Hematopoietic multipotent progenitor cell treated with erythropoietin and hydrocortisone succinate and interleukin-3 and kit ligand, for 17 days (in vitro differentiated cells): Measurements from ENCODE around the gene NUFIP1.
"Not testable (repeated sequence)": the region's sequence is repeated elsewhere in the genome, so short reads cannot be mapped to it uniquely, and the experiment has no call there.

Experiments used
- DNase-seq: peaks from one replicate; pipeline ENCODE4 v3.0.0-alpha.2; 2015; ENCODE audit warnings: low spot score

NUFIP1 gene

DNA sequence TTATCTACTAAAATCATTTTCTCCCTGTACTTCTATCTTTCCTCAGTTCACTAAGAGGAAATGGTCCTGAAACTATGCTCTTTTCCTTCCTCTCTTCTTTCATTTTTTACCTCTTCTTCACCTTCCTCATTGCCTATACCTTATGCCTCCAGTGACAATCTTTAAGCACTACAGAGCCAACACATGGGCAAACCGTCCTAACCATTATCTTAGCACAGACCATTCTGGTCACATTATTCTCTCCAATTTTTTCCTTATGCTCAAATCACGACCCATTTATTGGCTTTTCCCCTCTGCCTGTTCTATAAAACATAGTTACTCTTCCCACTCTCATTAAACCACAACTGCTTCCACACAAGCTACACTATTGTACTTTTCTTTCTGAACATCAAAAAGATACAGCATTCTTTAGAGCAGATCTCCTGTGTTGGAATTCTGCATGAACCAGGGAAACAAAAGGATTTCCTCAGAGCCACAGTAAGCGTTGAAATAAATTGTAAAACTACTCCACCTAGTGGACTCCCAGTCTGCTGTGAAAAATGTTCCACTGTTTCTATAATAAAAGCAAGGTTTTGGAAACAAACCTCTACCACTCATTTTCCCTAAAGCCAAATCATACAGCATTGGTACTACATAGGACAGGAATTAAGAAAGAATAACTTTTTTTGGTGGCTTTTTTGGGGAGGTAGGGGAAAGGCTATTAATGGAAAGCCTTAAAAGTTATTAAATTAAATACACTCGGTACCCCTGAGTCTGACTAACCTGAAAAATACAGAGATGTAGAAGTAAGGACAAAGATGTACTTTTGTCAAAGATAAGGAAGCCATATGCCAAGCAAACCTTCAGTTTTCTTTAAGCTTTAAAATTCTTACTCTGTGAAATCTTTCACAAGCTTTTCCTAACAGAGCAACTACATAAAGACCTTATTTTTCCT, 19.5 kb downstream of the NUFIP1 start:
- peak; percentile 43 for DNase-seq

DNA sequence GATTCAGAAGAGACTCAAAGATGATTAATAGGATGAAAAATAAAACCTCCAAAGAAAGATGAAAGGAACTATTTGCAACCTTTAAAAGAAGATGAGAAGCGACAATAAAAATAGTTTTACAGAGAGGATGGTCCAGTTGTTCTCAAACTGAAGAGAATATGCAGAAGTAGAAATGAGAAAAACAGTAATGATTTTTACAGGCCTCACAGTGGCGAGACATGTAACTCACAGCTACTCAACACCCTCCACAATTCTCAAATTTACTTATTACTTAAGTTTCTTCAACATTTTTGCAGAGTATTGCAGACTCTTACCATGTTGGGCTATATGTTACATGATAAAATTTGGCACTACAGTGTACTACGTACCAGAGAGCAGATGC, 20.8 kb downstream of the NUFIP1 start:
- DNase-seq, result no peak

DNA sequence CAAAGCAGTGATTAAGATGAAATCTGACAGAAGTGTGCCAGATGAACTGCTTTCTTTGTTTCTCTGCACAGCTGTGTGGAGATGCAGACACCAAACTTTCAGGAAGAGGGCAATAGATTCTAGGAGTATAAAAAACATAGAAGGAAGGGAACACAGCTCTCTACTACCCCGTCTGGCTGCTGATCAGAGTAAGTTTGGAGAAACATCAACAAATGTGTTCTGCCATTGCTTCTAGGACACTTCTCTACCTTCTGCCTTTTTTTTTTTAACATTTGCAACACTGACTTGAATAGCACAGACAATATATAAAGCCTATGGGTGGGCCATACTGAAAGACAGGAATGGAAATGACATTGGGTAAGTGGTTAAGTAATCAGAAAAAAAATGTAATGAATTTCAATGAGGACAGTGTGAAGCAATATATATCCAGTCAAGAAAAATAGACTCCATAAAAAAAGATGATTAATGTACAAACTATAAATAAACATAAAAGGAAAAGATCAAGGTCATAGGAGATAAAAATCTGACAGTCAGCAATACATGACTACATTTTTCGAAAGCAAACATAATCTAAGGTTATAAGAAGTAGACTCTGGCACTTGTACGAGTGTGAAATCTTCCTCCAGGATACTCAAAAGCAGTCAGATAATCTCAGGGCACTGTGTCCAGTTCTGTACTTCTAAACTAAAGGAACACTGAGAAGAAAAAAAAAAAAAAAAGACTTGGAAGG, 21.4 kb downstream of the NUFIP1 start:
- no peak for DNase-seq

DNA sequence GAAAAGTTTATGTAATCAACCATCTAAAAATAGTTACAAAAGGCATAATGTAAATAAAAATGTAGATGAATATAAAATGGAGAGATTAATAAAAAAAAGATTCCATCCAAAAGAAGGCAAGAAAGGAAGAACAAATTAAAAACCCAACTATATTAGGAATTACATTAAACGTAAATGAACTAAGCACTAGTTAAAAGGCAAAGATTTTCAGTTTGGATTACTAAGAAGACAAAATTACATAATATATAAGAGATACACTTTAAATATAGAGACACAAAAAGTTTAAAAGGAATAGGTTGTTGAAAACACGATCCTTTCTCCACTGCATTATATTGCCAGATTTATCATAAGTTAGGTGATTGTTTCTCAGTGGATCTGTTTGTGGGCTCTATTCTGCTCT, 27.3 kb downstream of the NUFIP1 start:
- no peak for DNase-seq

DNA sequence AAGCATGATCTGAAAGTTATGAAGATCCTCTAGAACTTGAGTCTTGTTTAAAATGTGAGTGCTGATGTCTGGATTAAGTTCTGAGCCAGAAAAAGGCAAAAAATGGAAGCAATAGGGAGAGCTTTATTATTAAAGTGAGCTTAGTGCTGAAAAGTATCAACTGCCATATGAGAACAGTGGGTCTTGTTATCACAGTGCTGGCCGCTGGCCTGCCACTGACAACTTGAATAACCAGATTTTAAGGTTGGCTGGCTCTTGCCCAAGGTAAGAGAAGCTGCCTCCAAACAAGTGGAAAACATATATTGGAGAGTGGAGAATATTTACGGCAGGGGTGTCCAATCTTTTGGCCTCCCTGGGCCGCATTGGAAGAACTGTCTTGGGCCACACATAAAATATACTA, 33.9 kb downstream of the NUFIP1 start:
- DNase-seq, result no peak

DNA sequence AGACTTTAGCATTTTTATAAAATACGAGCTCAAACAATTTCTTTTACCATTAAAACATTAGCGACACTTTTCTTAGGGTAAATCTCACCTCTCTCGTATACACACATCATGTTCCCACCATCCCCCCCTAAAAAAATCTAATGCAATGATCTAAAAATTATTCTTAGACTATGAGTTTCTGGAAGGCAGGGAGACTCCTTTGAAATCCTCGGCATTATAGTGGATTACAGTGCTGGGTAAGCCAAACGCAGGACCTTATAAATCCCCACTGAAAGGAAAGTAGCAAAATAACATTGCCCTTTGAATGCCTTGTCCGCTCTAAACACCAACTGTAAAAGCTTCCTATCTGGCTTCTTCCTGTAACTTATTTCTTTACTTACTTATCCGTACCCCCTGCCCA, 35.0 kb downstream of the NUFIP1 start:
- no peak for DNase-seq

DNA sequence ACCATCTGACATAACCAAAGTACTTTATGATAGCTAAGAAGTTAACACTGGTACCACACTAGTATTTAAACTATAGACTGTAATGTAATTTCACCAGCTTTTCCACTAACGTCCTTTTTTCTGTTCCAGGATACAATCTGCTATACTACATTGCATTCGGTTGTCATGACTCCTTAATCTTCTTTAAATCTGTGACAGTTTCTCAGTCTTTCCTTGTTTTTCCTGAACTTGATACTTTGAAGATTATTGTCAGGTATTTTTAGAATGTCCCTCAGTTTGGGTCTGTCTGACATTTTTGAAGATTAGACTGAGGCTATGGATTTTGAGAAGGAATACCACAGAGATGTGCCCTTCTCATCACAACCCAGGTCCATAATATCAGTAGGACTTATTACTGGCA, 36.6 kb downstream of the NUFIP1 start:
- DNase-seq, result no peak

DNA sequence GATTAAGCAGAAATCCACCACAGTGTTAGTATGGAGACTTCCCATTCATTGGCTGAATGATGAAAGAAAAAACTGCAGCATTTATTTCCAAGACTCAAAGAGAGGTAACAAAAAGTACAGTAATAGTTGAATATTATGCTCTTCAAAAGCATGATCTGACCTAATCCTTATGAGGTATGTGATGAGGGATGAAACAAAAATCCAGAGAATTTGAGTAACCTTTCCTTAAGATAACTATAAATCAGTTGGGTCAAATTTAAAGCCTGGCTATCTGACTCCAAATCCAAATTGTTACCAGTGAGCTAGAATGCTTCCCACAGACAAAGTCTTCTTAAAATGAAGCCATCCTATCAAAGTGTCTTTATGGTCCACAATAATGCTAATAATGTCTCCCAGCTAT, 38.1 kb downstream of the NUFIP1 start:
- DNase-seq, result no peak

DNA sequence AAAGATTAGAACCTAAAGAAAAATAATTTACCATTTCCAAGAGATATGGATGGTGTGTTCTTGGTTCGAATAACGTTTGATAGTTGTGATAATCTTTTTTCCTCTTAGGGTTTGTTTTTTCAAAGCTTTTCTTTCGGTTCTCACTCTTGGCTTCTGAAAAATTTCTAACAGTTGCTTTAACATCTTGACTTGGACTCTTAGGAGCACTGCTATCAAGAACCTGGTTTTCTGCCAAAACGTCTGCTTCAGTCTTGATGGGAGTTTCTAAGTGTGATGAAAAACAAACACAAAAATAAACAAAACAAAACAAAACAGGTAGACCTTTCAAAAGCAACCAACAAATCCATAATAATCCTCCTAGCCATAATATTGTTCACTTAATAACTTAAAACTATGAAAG, 45.9 kb downstream of the NUFIP1 start:
- not testable (repeated sequence) for DNase-seq

DNA sequence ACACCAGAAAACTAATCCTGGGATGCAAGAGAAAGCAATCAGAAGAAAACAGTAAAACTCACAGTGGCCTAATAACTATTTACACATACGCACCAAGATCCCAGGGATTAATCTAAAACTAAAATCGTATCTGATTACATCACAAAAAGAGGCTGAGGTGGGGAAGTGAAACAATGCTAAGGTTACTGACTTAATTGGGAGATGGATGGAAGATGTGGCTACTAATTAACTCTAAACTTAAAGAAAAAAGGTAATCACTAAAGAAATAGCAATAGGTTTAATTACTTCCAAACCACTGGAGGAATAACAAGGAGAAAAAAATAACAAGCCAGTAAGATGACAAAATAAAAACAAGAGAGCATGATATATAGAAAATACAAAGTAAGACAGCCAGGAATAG, 50.4 kb downstream of the NUFIP1 start:
- no peak for DNase-seq

DNA sequence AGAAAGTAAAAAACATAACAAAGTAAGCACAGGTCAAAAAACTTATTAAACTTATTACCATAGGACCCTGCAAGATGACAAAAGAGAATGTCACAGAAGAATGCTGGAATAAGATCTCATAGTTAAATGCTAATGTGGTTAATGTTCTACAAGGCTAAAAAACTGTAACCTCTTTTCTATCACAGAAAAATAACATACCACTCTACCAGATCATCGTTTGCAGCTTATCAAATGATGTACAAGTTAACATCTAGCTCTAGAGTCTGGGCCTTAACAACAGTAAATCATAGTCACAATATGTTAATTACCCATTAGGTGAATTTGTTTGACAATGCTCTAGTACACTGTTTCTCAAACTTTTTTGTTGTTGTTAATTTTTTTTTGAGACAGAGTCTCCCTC, 53.0 kb downstream of the NUFIP1 start:
- no peak for DNase-seq

DNA sequence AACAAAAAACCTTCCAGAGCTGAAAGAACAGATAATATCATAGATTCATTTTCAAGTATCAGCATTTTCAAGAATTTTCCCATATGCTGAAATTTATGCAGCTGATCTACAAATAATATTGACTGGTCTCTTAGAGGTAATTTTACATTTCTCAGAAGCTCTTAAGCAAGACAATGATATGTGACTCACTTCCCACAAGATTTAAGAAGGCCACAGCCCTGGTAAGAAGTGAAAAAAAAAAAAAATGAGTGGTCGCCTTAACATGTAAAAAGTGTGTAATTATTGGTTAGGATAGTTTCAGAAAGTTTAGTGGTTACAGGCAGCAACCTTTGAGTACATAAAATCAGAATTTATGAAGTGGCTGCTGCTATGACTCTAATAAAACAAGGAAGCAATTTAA, 54.5 kb downstream of the NUFIP1 start:
- no peak for DNase-seq

DNA sequence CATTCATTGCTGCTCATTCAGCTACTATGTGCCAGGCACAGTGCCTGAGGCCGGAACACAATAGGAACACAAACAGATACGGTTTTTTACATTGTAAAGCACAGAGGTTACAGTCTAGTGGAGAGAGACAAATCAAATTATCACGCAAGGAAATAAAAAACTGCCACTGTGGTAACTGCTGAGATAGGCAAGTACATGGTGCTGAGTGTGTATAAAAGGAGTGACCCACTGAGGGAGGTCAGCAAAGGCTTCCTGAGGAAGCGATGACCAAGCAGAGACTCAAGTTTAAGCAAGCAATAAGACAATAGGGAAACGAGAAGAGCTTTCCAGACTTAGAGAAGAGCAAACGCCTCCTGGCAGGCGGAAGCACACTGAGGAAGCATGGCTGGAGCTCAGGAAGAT, 56.4 kb downstream of the NUFIP1 start:
- no peak for DNase-seq

DNA sequence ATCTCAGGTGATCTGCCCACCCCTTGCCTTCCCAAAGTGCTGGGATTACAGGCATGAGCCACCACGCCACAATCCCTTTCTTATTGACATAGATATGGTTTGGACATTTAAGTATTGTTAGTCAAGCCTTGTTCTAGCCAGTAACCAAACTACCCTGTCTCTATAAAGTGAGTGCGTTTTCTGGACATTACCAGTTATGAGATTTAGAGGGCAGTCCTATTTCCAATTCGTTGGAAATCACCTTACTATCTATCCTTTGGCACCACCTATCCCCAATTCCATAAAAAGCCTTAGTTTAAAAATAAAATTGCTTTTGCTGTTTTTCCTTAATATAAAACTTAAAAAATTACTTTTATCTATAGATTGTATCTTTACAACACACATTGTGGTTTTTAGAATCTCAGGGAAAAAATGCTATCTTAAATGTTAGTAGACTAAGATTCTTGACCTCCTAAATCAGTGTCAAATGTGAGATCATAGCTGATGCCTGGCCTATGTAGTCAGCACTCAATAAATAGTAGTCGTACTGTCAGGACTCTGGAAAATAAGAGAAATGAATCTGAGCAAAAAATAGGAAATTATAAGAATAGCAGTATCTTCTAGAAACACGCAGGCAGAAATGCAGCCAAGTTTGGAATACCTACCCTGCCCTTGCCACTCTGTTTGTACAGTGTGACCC, 57.0 kb downstream of the NUFIP1 start:
- no peak for DNase-seq

DNA sequence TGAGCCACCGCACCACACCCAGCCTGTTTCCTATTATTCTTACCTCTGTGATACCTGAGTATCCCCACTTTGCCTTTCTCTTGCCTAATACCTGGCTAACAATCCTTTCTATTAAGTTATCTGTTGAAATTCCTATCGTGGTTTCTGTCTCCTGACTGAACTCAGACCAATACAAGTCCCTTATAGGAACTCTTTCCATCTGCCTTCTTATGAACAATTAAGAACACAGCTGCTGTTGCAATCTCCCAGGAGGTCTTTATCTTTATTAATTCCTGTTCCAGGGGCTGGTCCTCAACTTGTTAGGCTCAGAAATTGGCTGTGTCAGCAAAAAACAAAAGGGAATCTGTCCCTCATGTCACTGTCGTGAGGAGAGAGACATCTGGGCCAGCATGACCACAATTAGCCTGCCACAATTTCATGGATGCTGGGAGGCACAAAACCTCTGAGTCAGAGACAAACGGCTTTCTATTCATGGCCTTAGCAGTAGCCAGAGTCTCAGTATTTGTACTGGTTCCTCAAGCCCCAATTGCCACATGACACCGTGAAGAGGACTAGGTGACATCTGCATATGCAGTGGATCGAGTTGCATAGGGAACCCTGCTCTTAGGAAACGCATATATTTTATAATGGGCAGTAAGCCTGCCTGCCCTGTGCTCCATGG, 58.2 kb downstream of the NUFIP1 start:
- DNase-seq, result no peak

DNA sequence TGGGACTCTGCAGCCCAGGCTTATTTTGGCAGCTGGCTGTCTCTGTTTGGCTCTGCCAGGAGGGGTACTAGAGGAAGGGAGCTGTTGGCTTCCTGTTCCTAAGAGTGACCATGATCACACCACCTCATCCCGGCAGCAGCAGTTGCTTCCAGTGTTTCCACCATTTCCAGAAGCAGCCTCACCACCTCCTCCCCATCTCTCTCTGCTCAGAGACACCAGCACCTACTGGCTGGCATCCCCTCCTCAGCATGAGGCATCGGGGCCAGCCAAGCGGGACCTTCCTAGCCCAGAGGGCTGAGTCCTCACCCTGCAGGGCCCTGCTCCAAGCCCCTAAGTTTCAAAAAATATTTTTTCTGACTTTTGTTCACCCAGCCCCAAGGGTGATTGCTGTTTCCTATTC, 59.0 kb downstream of the NUFIP1 start:
- DNase-seq, result no peak

DNA sequence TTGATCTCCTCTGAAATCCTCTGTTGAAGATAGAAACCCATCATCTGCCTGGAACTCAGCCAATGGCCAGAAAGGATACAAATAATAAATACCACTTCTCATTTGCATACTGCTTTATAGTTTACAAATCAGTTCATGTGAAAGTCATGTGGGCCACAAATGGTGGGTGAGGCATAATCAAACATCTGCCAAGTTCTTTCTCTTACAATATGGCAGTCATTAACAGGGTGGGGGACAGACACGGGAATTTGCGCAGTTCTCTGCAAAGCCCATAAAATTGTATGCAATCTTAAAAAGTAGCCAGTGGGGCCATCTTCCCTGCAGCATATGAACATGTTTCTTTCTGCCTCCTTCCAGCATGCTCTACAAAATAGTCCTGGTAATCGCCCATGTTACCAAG, 59.6 kb downstream of the NUFIP1 start:
- DNase-seq, result no peak

DNA sequence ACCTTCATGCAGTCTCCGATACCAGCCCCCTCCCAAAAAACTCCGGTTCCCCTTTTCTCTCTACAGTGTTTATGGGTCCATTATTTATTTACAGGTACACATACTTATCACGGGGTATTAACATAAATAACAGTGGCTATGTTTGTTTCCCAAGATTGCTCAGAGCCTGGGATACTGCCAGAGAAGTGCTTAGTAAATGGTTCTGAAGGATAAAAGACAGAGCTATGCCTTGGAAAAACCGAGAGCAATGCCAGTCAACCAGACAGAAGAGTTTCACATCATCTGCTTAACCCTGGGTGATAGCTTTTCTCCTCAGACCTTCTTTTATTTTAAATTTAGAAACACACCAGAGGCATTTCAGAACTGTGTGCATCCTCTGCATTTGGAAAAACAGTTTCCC, 61.3 kb downstream of the NUFIP1 start:
- DNase-seq, result no peak

DNA sequence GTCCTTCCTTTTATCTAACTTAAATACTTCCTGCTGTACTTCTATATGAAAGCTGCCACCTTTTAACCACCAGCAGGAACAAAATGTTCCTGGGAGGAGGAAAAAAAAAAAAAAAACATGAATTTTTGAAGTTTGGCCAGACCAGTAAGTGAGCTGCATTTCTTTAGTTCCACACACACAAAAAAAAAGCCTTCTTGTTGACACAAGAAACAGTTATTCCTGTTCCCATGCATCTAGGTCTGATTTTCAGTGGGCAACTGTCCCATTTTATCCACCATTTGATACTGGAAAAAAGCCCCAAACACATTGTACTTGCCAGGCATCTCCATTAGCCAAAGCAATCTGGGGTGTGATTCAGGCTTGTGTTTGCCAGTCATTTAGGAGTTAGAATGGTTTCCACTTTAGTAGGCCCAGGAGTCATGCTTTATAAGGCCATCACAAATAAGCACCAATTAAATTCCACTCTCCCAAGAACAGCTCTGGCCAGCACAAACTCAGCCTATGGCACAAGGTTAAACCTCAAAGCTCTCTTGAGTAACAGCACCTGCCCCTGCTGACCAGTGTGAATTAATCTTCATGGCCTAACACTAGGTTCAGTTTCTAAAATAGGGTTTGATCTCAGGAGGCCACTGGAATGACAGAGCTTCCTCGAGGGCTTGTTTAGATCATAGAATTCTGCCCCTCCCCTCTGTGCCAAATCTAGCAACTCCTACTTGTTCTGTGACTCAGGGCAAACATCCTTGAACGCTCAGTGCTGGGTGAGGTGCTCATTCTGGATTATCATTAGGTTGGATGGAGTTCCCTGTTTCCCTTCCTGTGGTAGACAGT, 67.1 kb downstream of the NUFIP1 start:
- DNase-seq, result no peak

DNA sequence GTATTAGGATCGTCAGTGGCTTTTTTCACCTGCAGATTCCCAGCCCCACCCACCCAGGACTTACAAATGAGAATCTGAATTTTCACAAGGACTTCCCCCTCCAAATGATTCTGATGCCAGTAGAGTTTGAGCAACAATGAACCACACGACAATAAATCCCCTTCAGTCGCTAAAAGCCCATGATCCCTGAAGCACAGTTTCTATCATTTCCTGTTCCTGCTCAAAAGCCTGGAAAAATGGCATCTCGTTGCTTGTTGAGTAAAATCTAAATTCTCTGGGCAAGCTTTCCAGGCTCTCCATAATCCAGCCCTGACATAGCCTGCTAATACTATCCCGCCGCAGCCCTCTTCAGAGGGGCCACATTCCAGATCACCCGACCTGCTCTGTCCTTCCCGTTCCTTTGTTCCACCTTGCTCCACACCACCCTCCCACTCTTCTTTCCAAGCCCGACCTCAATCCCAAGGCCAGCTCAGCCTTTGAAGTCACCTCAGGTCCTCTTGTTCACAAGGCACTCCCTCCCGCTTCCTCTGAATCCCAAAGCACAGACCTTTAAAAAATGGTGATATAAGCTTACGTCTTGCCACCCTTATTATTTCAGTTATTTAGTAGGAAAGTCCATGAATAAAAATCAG, 67.9 kb downstream of the NUFIP1 start:
- DNase-seq, result no peak

DNA sequence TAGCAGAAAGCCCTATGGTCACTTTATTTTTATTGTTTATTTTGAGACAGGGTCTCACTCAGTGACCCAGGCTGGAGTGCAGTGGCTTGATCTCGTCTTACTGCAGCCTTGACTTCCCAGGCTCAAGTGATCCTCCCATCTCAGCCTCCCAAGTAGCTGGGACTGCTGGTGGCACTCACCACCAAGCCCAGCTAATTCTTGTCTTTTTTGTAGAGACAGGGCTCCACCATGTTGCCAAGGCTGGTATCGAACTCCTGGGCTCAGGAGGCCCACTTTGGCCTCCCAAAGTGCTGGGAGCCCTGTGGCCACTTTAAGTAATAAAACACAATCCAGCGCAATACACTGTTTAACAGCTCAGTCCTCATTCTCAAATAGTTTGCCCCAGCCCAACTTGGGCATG, 69.3 kb downstream of the NUFIP1 start:
- DNase-seq, result no peak
